ENCODE results near the gene NPC1.
"Not testable (repeated sequence)": the region's sequence is repeated elsewhere in the genome, so short reads cannot be mapped to it uniquely, and the experiment has no call there.

Gene NPC1

DNA sequence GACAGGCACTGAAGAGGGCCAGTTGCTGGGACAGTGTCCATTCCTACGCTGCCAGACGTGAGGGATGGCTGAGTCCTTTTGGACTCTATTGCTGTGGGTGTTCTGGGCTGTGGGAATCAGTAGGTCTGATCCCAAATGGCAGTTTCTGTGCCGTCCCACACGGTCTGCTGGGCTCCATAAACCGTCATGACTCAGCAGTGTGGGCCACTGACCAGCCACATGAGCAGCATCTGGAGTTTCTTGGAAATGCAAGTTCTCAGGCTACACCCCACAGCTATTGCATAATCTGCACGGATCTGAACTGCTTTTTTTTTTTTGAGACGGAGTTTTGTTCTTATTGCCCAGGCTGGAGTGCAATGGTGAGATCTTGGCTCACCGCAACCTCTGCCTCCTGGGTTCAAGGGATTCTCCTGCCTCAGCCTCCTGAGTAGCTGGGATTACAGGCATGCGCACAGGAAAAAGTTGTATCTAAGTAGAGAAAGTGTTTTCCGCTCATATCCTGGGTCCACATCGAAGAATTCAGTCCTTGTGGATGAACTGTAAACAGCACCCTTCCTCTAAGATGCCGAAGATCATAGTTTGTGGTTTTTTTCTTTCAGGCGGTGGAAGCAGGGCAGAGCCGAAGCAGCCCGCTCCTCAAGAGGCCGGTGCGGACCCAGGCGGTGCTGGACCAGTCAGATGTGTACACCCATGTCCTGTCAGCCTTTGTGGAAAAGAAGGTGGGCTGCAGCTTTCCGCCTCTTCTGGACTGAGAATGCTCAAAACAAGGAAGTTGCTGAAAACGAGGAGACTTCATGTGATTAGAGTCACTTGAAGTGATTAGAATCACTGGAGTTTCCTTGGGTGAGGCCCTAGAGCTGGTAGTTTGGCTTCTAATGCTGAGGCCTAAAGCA lies 57.5 kb downstream of the NPC1 start:
- in situ Hi-C loops (cut with HindIII; ENCODE audit: low sequenced_read_pairs) = no loop called here

DNA sequence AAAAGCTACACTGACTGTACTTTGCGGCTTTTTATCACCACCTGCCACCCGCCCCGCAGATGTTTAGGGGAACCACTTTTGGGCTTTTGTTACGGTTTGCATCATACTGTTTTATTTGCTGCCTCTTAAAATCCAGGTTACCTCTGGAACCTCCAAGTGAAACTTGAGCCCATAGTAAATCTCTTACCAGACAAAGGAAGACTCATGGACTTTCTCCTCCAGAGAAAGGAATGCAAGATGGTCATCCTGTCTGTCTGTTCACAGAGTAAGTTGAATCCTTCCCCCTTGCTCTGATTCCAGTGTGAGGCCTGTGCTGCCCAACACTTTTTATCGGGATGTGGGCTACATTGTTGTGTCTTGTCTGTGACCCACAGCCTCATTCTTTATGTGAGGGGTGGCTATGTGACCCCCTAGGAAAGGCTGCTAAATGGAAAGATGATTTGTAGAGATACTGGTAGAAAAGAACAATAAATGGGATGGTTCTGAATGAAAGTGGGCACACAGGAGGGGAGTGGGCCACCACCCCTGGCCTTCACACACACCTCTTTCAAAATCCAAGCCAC lies 59.7 kb downstream of the NPC1 start:
- in situ Hi-C loops (cut with HindIII; ENCODE audit: low sequenced_read_pairs) = no loop called here

DNA sequence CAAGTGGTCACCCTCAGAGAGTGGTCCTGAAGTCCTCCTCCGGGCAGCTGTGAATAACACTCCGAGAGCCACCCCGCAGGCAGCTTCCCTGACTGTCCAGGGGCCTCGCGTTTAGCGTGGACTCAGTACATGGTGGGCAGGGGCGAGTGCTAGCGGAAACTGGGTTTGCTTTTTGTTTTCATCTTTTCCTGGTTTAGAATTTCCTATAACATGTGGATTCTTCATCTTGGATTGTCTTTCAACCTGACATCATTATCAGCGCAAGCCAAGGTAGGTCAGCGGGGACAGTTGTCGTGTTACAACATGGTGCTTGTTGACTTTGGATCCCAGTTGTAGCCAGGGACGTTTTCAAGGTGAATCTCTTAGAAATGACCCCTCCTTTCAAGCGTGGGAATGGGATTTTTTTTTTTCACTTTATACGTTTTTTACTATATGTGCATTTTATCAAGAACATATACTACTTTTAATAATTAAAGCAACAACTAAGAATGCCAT lies 62.0 kb downstream of the NPC1 start:
- in situ Hi-C loops (cut with HindIII; ENCODE audit: low sequenced_read_pairs) = loop anchor here (5.0 kb wide), 2 partner anchors 52 to 78 kb away; no protein-coding TSS in a partner anchor

DNA sequence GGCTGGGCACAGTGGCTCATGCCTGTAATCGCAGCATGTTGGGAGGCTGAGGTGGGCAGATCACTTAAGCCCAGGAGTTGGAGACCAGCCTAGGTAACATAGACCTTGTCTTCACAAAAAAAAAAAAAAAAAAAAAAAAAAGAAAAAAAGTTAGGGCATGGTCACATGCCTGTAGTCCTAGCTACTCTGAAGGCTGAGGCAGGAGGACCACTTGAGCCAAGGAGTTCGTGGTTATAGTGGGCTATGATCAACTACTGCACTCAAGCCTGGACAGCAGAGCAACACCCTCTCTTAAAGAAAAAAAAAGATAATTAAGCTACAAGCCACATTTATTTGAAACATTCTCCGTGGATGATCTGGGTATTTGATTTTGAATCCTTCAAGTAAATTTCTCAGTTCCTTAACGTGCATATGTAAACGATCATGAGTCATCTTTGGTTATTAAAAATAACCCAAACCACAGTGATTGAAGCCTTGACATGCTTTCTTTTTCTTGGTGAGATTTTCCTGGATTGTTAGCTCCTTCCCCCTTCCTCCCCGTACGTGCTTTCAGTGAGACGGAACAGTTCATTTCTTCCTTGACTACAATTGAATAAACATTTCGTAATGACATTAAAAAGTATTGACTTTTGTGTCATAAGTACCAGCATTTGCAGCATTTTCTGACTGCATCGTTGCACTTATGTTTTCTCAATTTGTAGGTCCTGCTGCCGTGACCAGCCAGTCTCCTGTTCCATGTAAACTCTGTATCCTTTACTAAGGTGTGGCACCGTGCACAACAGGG lies 62.7 kb downstream of the NPC1 start:
- in situ Hi-C loops (cut with HindIII; ENCODE audit: low sequenced_read_pairs) = loop anchor here (5.0 kb wide), 2 partner anchors 51 to 79 kb away; no protein-coding TSS in a partner anchor

DNA sequence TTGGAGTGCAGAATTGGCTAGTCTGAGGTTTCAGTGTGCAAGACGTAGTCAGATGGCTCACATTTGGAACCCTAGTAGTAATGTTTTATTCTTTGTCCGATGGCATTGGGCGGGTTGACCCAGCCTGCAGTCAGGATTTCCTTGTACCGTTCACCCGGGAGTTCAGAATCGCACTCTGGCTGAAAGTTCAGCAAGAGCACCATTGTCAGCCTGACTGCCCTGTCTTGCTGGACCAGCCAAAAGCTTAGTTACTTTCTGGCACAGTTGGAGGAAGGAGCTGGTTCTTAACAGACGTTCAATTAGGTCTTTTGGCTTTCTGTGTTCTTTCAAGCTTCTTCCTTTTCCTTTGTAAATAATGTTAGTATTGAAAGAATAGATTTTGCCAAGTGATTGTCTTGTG lies 64.4 kb downstream of the NPC1 start:
- in situ Hi-C loops (cut with HindIII; ENCODE audit: low sequenced_read_pairs) = loop anchor here (5.0 kb wide), 2 partner anchors 50 to 80 kb away; no protein-coding TSS in a partner anchor

DNA sequence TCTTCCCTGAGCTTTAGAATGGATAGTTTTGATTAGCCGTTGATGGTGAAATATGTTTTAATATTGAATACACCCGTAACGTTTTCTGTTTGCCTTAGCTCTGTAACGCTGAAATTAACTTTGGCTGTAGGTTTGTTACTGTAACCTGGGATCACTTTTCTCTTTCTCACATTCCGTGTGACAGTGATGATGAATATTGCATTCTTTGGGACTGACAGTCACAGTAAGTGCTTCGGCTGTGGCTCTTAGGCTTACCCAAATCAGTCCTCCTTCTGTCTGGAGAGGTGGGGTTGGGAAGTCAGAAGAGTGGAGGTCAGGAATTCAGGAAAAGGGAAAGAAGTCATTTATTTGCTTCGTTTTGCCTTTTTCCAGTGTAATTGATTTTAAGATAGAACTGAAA lies 65.0 kb downstream of the NPC1 start:
- in situ Hi-C loops (cut with HindIII; ENCODE audit: low sequenced_read_pairs) = loop anchor here (5.0 kb wide), 2 partner anchors 49 to 81 kb away; no protein-coding TSS in a partner anchor

DNA sequence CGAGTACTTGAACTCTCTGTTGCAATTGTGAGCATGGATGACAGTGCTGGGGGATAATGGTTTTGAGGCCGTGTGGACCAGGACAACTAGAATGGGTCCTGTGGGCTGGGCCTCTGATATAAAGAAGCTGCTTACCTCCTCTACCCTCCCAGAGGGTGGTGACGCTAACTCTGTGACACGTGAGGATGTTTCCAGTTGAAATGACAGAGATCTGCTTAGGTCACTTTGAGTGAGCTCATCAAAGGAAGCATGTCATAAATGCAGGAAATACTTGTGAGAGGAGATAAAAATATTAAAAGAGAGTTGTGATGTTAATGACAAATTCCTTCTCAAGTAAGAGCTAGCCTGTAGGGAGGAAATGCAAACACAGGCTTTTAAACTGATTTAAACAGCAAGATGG lies 66.6 kb downstream of the NPC1 start:
- in situ Hi-C loops (cut with HindIII; ENCODE audit: low sequenced_read_pairs) = loop anchor here (5.0 kb wide), 2 partner anchors 47 to 83 kb away; no protein-coding TSS in a partner anchor

DNA sequence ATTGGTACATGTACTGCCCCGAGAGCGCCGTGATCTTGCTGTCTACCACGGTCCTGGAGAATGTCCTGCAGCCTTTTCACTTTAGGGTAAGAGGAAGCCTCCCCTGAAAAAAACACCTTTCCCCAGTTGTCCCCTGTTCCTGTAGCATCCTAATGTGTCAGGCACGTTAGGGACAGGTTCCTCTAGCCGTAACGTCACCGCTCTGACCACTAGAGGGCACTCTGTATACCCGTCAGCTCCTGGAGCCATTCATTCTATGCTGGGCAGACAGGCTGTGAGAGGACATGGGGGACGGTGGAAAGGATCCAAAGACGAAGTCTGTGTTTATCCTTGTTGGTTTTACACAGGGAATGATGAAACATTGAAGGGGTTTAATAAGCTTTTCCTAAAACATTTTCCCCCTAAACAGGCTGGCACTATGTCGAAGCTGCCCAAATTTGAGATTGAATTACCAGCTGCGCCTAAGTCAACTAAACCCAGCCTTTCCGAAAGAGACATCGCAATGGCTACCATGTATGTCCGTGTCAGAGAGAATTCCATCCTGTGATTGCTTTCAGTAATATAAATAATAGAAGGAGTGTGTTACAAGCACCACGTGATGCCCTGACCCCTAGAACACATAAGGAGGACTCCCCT lies 70.3 kb downstream of the NPC1 start:
- in situ Hi-C loops (cut with HindIII; ENCODE audit: low sequenced_read_pairs) = no loop called here

DNA sequence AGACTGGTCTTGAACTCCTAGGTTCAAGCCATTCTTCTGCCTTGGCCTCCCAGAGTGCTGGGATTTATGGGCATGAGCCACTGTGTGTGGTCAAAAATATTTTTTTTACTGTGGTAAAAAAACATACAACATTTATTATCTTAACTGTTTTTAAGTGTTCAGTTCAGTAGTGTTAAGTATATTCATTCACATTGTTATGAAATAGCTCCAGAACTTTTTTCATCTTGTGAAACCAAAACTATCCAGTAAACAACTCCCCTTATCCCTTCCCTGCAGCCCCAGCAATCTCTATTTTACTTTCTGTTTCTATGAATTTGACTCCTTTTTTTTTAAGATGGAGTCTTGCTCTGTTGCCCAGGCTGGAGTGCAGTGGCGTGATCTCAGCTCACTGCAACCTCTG lies 73.7 kb downstream of the NPC1 start:
- in situ Hi-C loops (cut with HindIII; ENCODE audit: low sequenced_read_pairs) = no loop called here

DNA sequence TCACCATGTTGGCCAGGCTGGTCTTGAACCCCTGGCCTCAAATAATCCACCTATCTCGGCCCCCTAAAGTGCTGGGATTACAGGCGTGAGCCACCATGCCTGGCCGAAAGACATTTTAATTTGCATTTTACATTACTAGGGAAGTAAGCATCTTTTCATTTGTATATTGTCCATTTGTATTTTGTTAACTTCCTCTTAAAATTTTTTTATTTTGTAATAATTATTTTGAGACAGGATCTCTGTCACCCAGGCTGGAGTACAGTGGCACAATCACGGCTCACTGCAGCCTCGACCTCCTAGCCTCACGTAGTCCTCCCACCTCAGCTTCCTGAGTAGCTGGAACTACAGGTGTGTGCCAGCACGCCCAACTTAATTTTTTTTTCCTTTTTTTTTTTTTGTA lies 74.1 kb downstream of the NPC1 start:
- in situ Hi-C loops (cut with HindIII; ENCODE audit: low sequenced_read_pairs) = not testable (repeated sequence)

DNA sequence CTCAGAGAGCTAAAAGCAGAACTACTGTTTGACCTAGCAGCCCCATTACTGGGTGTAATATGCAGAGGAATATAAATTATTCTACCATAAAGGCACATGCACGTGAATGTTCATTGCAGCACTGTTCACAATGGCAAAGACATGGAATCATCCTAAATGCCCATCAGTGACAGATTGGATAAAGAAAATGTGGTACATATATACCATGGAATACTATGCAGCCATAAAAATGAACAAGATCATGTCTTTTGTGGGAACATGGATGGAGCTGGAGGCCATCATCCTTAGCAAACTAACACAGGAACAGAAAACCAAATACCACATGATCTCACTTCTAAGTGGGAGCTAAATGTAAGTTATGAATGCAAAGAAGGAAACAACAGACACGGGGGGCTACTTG lies 75.4 kb downstream of the NPC1 start:
- in situ Hi-C loops (cut with HindIII; ENCODE audit: low sequenced_read_pairs) = not testable (repeated sequence)

DNA sequence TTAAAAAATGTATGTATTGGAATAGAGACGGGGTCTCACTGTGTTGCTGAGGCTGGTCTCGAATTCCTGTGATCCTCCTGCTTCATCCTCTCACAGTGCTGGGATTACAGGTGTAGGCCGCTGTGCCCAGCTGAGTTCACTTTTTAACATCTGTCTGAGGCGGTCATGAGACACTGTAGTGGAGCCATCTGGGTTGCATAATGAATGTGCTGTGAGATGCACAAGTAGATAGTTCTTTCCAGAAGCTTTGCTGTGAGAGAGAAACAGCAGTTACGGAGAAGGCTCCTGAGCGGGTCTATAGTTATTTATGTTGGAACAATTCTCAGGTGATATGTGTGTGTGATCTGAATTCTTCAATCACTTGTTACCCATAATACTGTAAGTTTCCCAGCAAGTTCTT lies 79.9 kb downstream of the NPC1 start:
- in situ Hi-C loops (cut with HindIII; ENCODE audit: low sequenced_read_pairs) = no loop called here

DNA sequence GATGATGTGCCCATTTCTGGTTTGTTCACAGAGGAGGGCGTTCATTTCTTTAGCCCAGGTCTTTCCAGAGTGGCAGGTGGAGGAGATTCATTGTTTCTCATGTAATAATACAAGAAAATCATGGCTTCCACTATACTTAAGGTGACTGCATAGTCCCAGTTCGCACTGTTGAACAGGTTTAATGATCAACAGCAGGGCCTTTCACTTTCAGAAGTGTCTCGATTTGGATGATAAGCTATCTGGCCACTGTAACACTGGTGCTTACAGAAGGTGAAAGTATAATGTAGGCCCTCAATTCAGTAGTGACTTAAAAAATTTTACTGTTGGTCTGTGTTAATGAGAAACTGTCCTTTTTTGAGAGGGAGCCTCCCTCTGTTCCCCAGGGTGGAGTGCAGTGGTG lies 81.6 kb downstream of the NPC1 start:
- in situ Hi-C loops (cut with HindIII; ENCODE audit: low sequenced_read_pairs) = no loop called here

DNA sequence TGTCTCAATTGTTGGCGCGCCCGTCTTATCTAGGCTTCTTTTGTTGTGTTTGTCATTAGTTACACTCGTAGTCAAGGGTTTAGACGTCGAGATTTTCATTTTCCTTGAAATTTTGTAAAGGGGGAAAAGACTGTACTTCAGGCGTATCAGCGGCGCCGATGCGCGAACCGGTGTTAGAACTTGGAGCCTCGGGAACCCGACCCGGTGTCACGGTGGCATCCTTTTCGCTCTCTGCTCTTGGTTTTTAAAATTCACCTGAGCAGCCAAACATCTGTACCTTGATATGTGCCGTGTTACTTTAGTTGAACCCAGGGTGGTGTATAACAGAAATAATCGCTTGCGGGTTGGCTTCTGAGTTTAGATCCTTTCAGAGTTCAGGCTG lies 82.4 kb downstream of the NPC1 start:
- in situ Hi-C loops (cut with HindIII; ENCODE audit: low sequenced_read_pairs) = no loop called here

DNA sequence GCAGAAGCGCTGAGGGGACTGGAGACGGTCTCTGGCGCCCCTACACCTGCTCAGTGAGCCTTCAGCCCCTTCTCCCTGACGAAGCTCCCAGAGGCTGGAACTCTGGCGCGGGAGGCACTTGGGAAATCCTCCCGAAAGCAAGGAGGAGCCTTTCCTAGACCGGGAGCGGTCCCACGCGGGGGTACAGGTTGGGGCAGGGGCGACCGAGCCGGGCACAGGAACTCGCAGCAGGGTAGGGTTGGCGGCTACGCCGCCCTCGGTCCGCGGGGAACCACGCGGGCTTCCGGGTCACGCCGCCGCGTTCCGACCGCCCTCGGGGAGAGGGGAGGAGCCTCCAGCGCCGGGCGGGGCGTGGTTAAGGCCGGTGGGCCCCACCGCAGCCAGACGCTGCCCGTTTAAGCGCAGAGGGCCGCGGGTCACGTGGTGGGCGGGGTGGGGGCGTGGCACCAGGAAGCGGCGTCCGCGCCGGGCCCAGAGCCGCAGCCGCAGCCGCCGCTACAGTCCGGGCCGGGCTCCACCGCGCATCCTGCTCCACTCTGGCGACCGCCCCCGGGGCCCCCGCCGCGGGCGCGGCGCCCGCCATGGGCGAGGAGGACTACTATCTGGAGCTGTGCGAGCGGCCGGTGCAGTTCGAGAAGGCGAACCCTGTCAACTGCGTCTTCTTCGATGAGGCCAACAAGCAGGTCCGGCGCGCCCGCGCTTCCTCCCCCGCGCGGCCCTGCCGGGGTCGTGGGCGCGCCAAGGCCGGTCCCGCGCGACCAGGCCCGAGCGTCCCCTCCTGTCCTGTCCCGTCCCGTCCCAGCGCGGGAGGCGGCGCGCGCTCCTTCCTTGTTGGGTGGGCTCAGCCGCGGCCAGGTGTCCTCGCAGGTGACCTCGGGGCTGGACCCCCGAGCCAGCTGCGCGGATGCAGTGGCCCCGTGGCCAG lies 83.0 kb downstream of the NPC1 start, which contains the start of gene RMC1:
TSS of gene RMC1 (plus strand) at position 474 of the 925 bp plus-strand sequence. CDS start at position 582, 108 bp downstream.
- in situ Hi-C loops (cut with HindIII; ENCODE audit: low sequenced_read_pairs) = no loop called here

DNA sequence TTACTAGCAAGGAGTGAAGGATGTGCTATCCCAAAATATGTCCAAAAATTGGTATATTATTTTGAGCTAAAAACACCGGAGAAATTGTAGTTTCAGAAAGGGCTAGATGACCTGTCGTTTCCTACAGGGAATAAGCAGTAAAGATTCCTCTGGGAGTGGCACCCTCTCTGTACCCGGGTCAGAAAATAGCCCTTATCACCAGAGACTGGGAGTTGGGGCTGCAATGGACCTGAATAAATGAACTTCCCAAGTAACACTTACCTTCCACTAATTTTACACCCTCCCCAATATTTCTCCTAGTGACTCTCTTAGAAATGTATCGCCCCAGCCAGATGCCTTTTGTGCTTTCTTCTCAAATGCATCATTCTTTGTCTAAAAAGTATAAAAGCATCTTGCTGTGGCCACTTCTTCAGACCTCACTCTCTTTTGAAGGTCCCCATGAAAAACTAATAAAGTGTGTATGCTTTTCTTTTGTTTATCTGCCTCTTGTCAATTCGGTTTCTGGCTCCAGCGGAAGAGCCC lies 83.7 kb downstream of the NPC1 start:
- in situ Hi-C loops (cut with HindIII; ENCODE audit: low sequenced_read_pairs) = no loop called here

DNA sequence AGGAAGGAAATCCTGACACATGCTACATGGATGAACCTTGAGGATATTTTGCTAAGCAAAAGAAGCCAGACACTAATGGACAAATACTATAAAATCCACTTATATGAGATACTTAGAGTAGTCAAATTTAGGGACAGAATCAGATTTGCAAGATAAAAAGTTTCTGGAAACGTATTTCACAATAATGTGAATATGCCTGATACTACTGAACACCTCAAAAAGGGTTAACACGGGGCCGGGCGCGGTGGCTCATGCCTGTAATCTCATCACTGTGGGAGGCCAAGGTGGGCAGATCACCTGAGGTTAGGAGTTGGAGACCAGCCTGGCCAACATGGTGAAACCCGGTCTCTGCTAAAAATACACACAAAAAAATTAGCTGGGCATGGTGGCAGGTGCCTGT lies 84.7 kb downstream of the NPC1 start:
- in situ Hi-C loops (cut with HindIII; ENCODE audit: low sequenced_read_pairs) = no loop called here

DNA sequence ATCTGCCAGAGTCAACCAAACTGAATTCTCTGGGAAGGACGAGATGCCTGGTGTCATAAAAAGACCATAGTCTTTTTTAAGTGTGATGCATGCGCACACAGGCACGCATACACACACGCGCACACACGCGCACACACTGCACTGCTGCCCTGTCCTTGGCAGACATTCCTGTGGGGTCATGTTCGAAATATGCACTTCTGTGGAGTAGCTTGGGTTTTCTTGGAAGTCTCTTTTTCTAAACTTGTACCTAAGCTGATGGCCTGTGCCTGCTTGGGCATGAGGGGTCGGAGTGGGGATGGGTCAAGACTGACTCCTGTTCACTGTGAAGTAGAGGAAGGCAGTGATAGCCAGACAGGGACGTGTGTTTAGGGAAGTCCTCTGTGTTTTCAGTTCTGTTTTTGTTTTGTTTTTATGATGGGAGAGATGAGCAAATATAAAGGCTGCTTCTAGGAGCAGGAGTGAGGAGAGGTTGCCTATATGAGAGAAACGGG lies 87.0 kb downstream of the NPC1 start:
- in situ Hi-C loops (cut with HindIII; ENCODE audit: low sequenced_read_pairs) = no loop called here

DNA sequence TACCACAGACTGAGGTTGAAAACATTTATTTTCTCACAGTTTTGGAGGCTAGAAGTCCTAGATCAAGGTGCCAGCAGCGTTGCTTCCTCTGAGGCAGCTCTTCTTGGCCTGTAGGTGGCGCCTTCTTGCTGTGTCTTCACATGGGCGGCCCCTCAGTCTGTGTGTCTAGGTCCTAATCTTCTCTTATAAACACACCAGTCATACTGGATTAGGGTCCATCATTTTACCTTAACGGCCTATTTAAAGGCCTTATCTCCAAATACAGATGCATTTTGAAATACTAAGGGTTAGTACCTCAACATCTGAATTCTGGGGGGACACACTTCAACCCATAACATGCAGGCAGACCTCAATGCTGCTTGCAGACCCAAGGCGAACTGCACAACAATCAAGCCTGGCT lies 87.4 kb downstream of the NPC1 start:
- in situ Hi-C loops (cut with HindIII; ENCODE audit: low sequenced_read_pairs) = no loop called here
